SU-DHL-6 (cell line): ENCODE results near the gene TNFAIP8L1.

Experiments
- H2AFZ ChIP-seq: fragments of 200-600 bp; sonication (generic); 2 replicates; pipeline ENCODE4 v1.6.1; 2014; ENCODE audit warnings: low read depth, mild to moderate bottlenecking, moderate library complexity, mixed read lengths, antibody characterized with exemption, low read length; ENCODE audit not compliant: severe bottlenecking
- H3F3A ChIP-seq: fragments of 200-600 bp; shearing (Covaris generic); 2 replicates; pipeline ENCODE4 v1.6.0; 2016; ENCODE audit warnings: antibody characterized with exemption, mild to moderate bottlenecking; ENCODE audit not compliant: insufficient read depth
- H3K27ac ChIP-seq: fragments of 200-600 bp; sonication (generic); 2 replicates; pipeline ENCODE4 v1.5.1; 2016; ENCODE audit warnings: low read depth, mild to moderate bottlenecking, low read length, moderate library complexity, mixed read lengths
- H3K27me3 ChIP-seq: fragments of 200-600 bp; sonication (generic), shearing (Covaris generic); 2 replicates; pipeline ENCODE4 v1.6.0; 2014; ENCODE audit warnings: mild to moderate bottlenecking, low read length
- H3K36me3 ChIP-seq: fragments of 200-600 bp; sonication (generic); 2 replicates; pipeline ENCODE4 v1.6.1; 2014; ENCODE audit warnings: mild to moderate bottlenecking, low read length, mixed read lengths
- H3K4me2 ChIP-seq: fragments of 300-600, 200-600 bp; shearing (Covaris generic), sonication (generic); 2 replicates; pipeline ENCODE4 v1.6.0; 2014; ENCODE audit warnings: low read length, low read depth, mild to moderate bottlenecking; ENCODE audit not compliant: poor library complexity, severe bottlenecking
- H3K4me3 ChIP-seq: fragments of 200-600 bp; sonication (generic); 2 replicates; pipeline ENCODE4 v1.5.1; 2014; ENCODE audit warnings: antibody characterized with exemption, low read length, mild to moderate bottlenecking, mixed read lengths; ENCODE audit not compliant: insufficient read depth, poor library complexity, severe bottlenecking
- H3K79me2 ChIP-seq: fragments of 200-600 bp; sonication (generic); 2 replicates; pipeline ENCODE4 v1.6.1; 2014; ENCODE audit warnings: mild to moderate bottlenecking, low read length, moderate library complexity; ENCODE audit not compliant: insufficient read depth
- H3K9ac ChIP-seq: fragments of 200-600 bp; sonication (generic); 2 replicates; pipeline ENCODE4 v1.7.0; 2014; ENCODE audit warnings: mild to moderate bottlenecking, low read length
- H3K9me2 ChIP-seq: fragments of 200-600 bp; sonication (generic); replicated peaks from 2 replicates; pipeline ENCODE4 v1.6.1; 2014; ENCODE audit warnings: low read length; ENCODE audit not compliant: insufficient read depth
- H3K9me3 ChIP-seq: fragments of 200-600 bp; sonication (generic); 2 replicates; pipeline ENCODE4 v1.6.1; 2014; ENCODE audit warnings: low read length, mixed read lengths; ENCODE audit not compliant: insufficient read depth
- H4K20me1 ChIP-seq: fragments of 200-600 bp; sonication (generic); 2 replicates; pipeline ENCODE4 v1.6.1; 2014; ENCODE audit warnings: low read depth, mild to moderate bottlenecking, antibody characterized with exemption, low read length, moderate library complexity, mixed read lengths
- CTCF ChIP-seq: fragments of 200-600 bp; sonication (generic); IDR thresholded peaks from one replicate; pipeline ENCODE4 v1.5.1; 2017; ENCODE audit warnings: antibody characterized with exemption, mild to moderate bottlenecking, low read length, moderate library complexity; ENCODE audit not compliant: insufficient read depth, poor library complexity, severe bottlenecking
- EZH2phosphoT487 ChIP-seq: fragments of 200-600 bp; sonication (generic), shearing (Covaris generic); conservative IDR thresholded peaks from 2 replicates; pipeline ENCODE4 v1.6.1; 2018; ENCODE audit warnings: mild to moderate bottlenecking, antibody characterized with exemption, low read length, moderate library complexity, mixed read lengths

The TNFAIP8L1 gene

GRCh38 chr19:4638317-4638716 lies 999 bp upstream of the TNFAIP8L1 start:
- H3K9me3 ChIP-seq = no peaks in the 10 kb centered on the region
- peak overlapping the region; percentile 77 for H3K4me2 ChIP-seq
- H3K27ac ChIP-seq = peak overlapping the region; percentile 77
- TF ChIP-seq CTCF (no peak), EZH2phosphoT487 (no peak)
- H3K27me3 ChIP-seq = no peaks in the 10 kb centered on the region
- peaks cover 10% of the 10 kb centered on the region; the same call in 1 of the 2 replicates for H3F3A ChIP-seq
- no peaks in the 10 kb centered on the region for H3K36me3 ChIP-seq
- no peaks in the 10 kb centered on the region for H3K9me2 ChIP-seq
- peaks cover 14% of the 10 kb centered on the region; the same call in 1 of the 2 replicates for H3K79me2 ChIP-seq
- peak overlapping the region; percentile 56 for H3K9ac ChIP-seq
- peak overlapping the region; percentile 72 for H2AFZ ChIP-seq
- no peaks in the 10 kb centered on the region for H4K20me1 ChIP-seq
- no peak overlapping the region for H3K4me3 ChIP-seq

- Histone ChIP-seq H3K36me3 (no peaks in the 10 kb centered on the region), H3K9me2 (no peaks in the 10 kb centered on the region), H2AFZ (peak overlapping the region; percentile 43), H3K4me3 (peak overlapping the region; percentile 72), H3K27ac (peak overlapping the region; percentile 23), H3F3A (peaks cover 10% of the 10 kb centered on the region; the same call in 1 of the 2 replicates), H3K4me2 (peak overlapping the region; percentile 73), H4K20me1 (no peaks in the 10 kb centered on the region), H3K79me2 (peaks cover 14% of the 10 kb centered on the region; the same call in 1 of the 2 replicates), H3K9me3 (no peaks in the 10 kb centered on the region), H3K9ac (peak overlapping the region; percentile 76), H3K27me3 (no peaks in the 10 kb centered on the region)
- TF ChIP-seq EZH2phosphoT487 (no peak), CTCF (no peak)
These were observed 373 bp downstream of the TNFAIP8L1 start for GRCh38 chr19:4639531-4640246.

- Histone ChIP-seq H3K9me3 (no peaks in the 10 kb centered on the region), H2AFZ (no peak overlapping the region), H3K27ac (no peak overlapping the region), H3K27me3 (no peaks in the 10 kb centered on the region), H3K79me2 (peaks cover 14% of the 10 kb centered on the region; the same call in 1 of the 2 replicates), H3K9ac (peak overlapping the region; percentile 76), H3K9me2 (no peaks in the 10 kb centered on the region), H4K20me1 (no peaks in the 10 kb centered on the region), H3K4me2 (peak overlapping the region; percentile 73), H3K4me3 (peak overlapping the region; percentile 72), H3F3A (peaks cover 10% of the 10 kb centered on the region; the same call in 1 of the 2 replicates), H3K36me3 (no peaks in the 10 kb centered on the region)
- TF ChIP-seq EZH2phosphoT487 (no peak), CTCF (no peak)
These were observed 1.1 kb downstream of the TNFAIP8L1 start for GRCh38 chr19:4640247-4641000.
